ENCODE results near the gene CFAP74.
"Not testable (repeated sequence)": the region's sequence is repeated elsewhere in the genome, so short reads cannot be mapped to it uniquely, and the experiment has no call there.

CFAP74 gene

GRCh38 chr1:1946540-1946939 is 57.0 kb downstream of the CFAP74 start:
- no peak for DNase-seq

GRCh38 chr1:1945782-1946393 is 57.7 kb downstream of the CFAP74 start:
- no peak for DNase-seq

DNA sequence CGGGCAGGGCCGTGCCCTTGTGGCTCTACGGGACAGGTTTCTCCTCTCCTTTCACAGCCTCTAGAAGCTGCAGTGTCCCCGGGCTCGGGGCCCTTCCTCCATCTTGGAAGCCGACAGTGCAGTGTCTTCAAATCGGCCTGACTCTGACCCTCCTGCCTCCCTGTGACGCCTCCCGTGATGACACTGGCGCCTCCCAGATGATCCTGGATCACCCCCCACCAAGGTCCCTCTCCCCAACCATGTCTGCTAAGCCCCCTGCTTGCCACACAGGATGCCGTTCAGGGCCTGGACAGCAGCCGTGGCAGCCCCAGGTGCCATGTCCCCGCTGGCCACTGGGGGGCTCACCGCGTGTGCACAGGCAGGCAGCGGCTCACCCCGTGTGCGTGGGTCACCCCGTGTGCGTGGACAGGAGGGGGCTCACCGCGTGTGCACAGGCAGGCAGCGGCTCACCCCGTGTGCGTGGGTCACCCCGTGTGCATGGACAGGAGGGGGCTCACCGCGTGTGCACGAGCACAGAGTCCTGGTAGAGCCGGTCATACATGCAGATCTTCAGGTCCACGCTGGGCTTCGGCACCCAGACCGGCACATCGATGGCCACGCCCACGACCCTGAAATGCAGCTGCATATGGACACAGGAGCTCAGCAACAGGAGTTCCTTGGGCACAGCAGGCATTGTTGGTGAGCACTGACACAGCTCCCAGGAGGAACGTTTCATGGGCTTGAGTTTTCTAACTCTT is 59.6 kb downstream of the CFAP74 start:
- DNase-seq = no peak

DNA sequence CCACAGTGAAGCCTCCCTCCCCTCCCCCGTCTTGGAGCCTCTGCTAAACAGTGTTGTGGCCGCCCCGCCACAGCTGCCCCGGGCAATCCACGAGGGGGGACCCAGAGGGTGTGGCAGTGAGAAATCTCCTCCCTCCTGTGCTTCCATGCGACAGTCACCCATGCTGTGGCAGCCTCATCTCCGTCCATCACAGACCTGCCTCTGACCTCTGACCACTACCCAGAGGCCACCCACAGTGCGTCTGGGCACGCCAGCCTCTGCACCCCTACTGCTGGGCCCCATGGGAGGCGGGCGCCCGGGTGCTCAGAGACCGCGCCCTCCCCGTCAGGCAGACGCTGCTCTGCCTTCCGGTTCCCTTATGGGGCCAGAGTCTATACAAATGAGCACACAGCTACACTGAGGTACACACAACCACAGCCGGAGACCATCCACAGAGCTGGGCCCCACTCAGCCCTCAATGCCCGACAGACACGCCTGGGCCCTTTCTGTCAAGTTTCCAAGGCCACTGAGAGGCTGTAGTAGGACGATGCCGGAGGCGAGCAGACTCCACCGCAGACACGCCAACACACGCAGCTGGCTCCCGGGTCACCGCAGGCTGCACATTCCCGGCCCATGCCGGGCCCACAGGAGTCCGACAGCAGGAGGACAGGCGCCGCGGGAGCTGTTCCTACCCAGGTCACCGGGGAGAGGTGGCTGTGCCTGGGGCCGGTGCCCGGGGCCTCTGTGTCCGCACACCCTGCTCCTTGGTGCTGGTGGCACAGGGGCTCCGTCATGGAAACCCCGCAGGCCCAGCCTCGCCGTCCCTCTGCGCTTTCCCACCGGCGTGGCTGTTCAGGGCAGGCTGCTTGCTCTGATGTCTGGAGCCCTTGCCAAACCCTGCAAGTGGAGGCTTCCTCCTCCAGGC is 60.6 kb downstream of the CFAP74 start:
- DNase-seq = no peak

- DNase-seq = no peak
Measured at GRCh38 chr1:1941868-1942752, 61.5 kb downstream of the CFAP74 start.

GRCh38 chr1:1941211-1941841 is 62.3 kb downstream of the CFAP74 start:
- no peak for DNase-seq

DNA sequence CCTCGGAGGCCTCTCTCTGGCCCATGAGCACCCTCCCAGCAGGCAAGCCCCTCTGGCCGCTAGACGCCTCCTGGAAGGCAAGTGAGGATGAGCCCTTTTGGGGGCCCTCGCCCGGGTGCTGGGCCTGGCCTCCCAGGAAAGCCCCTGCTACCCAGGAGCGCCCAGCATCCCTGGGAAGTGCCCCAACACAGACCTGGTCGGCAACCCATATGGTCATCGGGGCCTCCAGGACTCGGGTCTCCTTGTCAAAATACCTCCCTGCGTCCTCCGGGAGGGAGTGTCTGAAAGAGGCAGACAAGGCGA is 63.5 kb downstream of the CFAP74 start:
- no peak for DNase-seq

DNA sequence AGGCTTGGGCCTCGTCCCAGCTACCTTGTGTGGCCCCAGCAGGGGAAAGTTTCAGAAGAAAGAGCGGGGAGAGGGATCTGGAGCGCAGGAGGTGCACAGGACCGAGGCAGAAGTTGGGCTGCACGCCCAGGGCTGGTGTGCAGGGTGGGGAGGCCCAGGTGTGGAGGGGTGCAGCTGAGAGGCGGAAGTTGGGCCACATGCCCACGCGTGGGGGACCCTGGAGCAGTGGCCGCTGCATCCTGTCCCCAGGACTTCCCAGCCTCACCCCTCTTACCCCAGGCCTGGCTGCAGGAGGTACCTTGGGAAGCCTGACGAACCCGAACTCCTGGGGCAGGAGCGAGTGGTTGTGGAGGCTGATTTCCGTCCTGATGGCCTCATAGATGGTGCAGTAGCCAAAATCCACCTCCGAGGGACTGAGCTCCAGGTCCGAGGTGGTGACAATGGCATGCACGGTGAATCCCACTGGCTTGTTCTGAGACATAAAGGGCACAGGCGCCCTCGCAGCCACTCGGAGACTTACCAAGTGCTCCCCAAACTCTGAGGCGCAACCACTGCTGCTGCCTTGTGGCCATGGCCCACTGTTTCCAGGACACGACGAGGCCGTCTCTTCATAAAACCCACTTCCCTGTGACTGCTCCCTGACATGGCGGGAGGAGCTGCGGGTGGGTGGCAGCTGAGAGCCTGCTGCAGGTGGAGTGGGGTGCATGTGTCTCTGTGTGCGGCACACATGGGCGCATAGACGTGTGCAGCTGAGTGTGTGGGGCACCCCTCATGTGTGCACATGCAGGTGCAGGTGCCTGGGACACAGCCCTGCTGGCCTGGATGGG is 64.1 kb downstream of the CFAP74 start:
- no peak for DNase-seq

GRCh38 chr1:1938613-1939295 is 64.8 kb downstream of the CFAP74 start:
- DNase-seq = no peak

DNA sequence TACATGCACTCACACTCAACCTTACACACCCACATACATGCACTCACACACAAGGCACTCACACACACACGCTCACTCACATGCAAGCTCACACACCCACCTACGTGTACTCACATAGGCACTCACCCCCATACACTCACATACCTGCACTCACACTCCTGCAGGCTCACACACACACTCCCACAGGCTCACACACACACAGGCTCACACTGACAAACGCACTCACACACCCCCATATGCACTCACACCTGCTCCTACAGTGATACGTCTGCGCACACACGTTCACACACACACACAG is 65.4 kb downstream of the CFAP74 start:
- no peak for DNase-seq

GRCh38 chr1:1937549-1938275 is 65.9 kb downstream of the CFAP74 start:
- DNase-seq = no peak

DNA sequence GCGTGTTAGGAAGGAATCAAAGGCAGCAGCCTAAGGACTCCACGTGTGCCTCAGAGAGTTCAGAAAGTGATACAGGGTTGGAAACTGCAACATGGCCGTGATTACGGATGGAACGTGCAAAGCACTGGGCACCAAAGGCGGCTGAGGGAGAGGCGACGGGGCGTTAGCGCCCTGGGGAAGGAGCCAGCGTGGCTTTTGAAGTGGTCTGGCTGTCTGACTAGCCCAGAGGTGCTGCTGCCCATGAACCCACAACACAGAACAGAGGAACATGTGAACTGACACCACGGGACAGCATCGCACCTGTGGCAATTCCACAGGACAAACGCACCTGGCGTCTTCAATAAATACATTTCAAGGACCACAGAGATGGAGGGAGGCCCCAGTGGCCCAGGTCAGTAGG is 66.5 kb downstream of the CFAP74 start:
- DNase-seq = no peak

GRCh38 chr1:1934848-1935247 is 68.7 kb downstream of the CFAP74 start:
- DNase-seq = not testable (repeated sequence)

- no peak for DNase-seq
Measured at GRCh38 chr1:1929639-1930545, 73.7 kb downstream of the CFAP74 start.

GRCh38 chr1:1929102-1929638 is 74.4 kb downstream of the CFAP74 start:
- DNase-seq = no peak

- no peak for DNase-seq
Measured at GRCh38 chr1:1928231-1929101, 75.1 kb downstream of the CFAP74 start.

DNA sequence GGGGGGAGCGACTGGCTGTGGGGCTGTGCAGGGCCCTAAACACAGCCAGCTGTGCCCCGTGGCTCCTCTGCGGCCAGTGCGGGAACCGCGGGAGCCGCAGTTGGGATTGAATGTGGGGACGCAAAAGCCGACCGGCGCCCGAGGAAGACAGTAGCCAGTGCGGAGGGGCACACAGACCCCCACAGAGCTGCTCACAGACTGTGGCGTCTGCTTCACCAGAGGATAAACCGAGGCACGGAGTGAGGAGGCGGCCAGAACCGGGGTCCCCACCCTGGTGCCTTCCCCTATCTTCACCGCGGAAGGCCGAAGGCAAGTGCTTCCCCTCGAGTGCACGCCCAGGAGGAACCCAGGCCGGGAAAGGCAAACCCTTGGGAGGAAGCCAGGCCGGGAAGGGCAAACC is 75.8 kb downstream of the CFAP74 start:
- no peak for DNase-seq
